Erythroblast (primary cell): ENCODE measurements around the gene GRIP2.

Experiments
- GATA1 ChIP-seq: IDR thresholded peaks from 2 replicates; pipeline ENCODE4 v1.6.1; 2011; ENCODE audit warnings: low read depth, mild to moderate bottlenecking, control low read depth, low read length, moderate library complexity
- POLR2A ChIP-seq: IDR thresholded peaks from 2 replicates; pipeline ENCODE4 v1.6.1; 2011; ENCODE audit warnings: mild to moderate bottlenecking, low read length

GRCh38 chr3:14542656-14543055, 2.5 kb upstream of the GRIP2 start:
- no peak for TF ChIP-seq POLR2A
- TF ChIP-seq GATA1: no peak
